ENCODE data around the gene HOXB5. TPM values are rescaled to one million over a fixed set of nuclear protein-coding genes. Genes with fewer than 3 reads are reported as not detected.

The HOXB5 gene
- total RNA-seq, 6 experiments from 2014 or later = not detected

GRCh38 chr17:48634493-48635208 is 41.1 kb upstream of the HOXB5 start:
- DNase-seq = no peak
- no peak overlapping the region for H3K27ac Mint-ChIP-seq

DNA sequence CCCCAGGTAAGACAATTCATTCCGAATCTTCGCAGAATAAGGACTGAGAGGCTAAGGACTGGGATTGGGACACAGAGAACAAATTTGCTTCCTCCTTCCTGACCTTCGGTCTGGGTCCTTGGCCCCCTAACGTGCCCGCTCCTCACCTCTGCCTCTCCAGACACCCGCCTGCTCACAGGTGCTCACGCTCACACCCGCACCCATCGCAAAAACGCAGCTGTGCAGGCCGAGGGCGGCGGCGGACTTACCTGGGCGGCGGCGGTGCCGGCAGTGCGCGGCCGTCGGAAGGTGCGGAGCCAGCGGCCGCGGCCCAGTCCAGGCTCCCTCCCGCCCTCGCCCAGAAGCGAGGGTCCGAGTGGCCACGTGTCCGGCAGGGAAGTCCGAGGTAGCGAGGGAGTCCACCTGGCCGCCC is 39.7 kb upstream of the HOXB5 start:
- peaks cover 8% of the 10 kb centered on the region for H3K4me1 Mint-ChIP-seq (ENCODE audit: low read depth)
- no peaks in the 10 kb centered on the region for H3K36me3 Mint-ChIP-seq (ENCODE audit: low read depth)
- no peaks in the 10 kb centered on the region for H3K9me3 Mint-ChIP-seq
- DNase-seq = no peak
- peaks cover 83% of the 10 kb centered on the region for H3K27me3 Mint-ChIP-seq (ENCODE audit: insufficient read depth)
- H3K27ac Mint-ChIP-seq = no peak overlapping the region
- no peak overlapping the region for H3K4me3 Mint-ChIP-seq
- TF ChIP-seq, protein P1, sequence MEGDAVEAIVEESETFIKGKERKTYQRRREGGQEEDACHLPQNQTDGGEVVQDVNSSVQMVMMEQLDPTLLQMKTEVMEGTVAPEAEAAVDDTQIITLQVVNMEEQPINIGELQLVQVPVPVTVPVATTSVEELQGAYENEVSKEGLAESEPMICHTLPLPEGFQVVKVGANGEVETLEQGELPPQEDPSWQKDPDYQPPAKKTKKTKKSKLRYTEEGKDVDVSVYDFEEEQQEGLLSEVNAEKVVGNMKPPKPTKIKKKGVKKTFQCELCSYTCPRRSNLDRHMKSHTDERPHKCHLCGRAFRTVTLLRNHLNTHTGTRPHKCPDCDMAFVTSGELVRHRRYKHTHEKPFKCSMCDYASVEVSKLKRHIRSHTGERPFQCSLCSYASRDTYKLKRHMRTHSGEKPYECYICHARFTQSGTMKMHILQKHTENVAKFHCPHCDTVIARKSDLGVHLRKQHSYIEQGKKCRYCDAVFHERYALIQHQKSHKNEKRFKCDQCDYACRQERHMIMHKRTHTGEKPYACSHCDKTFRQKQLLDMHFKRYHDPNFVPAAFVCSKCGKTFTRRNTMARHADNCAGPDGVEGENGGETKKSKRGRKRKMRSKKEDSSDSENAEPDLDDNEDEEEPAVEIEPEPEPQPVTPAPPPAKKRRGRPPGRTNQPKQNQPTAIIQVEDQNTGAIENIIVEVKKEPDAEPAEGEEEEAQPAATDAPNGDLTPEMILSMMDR (IDR thresholded peaks at IDR 0.05) = no peak

More at GRCh38 chr17:48634493-48635208, 41.1 kb upstream of the HOXB5 start:
- H3K9me3 Mint-ChIP-seq = no peaks in the 10 kb centered on the region
- H3K4me1 Mint-ChIP-seq (ENCODE audit: low read depth) = peaks cover 10% of the 10 kb centered on the region
- no peaks in the 10 kb centered on the region for H3K36me3 Mint-ChIP-seq (ENCODE audit: low read depth)
- peaks cover 85% of the 10 kb centered on the region for H3K27me3 Mint-ChIP-seq (ENCODE audit: insufficient read depth)
- H3K4me3 Mint-ChIP-seq = no peak overlapping the region
- TF ChIP-seq, protein P1 (IDR thresholded peaks at IDR 0.05) = no peak

DNA sequence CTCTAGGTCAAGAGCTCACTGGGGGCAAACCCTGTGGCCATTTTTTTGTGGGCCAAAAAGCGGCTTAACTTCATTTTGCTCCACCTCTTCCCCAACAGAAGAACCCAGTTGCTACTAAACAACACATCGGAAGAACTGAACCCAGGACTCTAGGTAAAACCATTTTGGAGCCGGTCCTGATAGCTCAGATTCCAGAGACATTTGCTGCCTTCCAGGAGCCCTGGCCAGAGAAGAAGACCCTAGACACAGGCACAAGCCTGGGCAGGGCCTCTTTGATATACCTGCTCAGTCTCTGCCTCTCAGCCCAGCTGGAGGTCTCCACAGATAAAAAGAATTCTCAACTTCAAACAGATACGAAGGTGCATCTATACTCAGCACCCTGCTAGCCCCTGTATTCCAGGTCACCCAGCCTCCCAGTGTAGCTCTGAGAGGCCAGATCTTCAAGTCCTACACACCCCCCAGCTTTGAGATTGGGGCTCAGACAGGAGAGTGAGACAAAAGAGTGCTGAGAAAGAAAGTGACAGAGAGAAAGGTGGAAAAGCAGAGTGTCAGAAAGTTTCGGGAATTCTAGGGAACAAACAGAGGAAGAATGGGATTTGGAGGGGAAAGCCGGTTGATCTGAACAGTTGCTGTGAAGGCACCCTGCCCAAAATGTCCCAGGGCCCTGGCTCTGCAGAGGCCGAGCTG is 39.1 kb upstream of the HOXB5 start:
- peaks cover 84% of the 10 kb centered on the region for H3K27me3 Mint-ChIP-seq (ENCODE audit: insufficient read depth)
- no peak overlapping the region for H3K27ac Mint-ChIP-seq
- no peak for DNase-seq
- TF ChIP-seq, protein P1 (IDR thresholded peaks at IDR 0.05) = no peak
- H3K4me3 Mint-ChIP-seq = no peak overlapping the region
- H3K4me1 Mint-ChIP-seq (ENCODE audit: low read depth) = peaks cover 2% of the 10 kb centered on the region; the same call in 1 of the 2 replicates
- H3K36me3 Mint-ChIP-seq (ENCODE audit: low read depth) = no peaks in the 10 kb centered on the region
- no peaks in the 10 kb centered on the region for H3K9me3 Mint-ChIP-seq

DNA sequence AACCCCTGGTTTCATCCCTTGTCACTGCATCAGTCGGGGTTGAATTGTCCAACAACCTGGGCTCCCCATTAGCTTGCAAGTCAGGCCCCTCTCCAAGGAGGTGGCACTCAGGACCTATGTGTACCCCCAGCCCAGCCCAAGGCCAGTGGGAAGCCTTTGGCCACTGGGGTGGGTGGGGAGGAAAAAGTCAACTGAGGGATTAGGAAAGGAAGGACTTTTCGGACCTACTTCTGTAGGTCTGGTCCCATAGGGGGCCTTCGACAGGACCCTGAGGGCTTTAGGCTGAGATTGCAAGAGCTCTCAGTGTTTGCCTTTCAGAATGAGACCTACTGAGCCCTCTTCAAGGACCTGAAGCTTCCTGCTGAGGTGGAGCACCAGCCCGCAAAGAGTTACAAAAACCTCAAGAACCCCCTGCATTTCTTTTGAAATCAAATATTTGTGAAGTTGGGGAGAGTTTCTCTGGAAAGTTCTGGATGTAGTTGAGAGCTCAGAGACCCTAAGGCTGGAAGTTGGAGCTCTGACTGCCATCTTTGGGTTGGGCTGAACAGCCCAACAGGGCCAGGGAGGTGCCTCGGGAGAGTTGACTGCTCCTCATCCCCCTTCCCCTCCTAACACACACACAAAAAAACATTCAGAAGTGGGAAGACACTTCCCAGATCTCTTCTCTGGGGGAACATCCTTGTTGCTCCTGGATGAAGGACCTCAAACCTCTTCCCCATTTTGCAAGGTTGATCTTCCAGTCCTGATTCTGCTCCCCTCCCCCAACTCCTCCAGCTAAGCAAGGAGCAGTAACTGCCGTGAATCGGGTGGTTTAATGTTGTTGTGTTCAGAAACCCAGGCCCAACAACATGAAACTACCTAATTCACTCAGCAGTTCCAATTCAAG is 38.4 kb upstream of the HOXB5 start:
- Mint-ChIP-seq H3K36me3 (ENCODE audit: low read depth) (no peaks in the 10 kb centered on the region), H3K27me3 (ENCODE audit: insufficient read depth) (peaks cover 84% of the 10 kb centered on the region), H3K4me3 (no peak overlapping the region), H3K4me1 (ENCODE audit: low read depth) (no peaks in the 10 kb centered on the region), H3K9me3 (no peaks in the 10 kb centered on the region), H3K27ac (no peak overlapping the region)
- no peak for DNase-seq
- TF ChIP-seq, protein P1 (IDR thresholded peaks at IDR 0.05) = no peak

GRCh38 chr17:48630925-48631692 is 37.5 kb upstream of the HOXB5 start:
- DNase-seq = no peak
- Mint-ChIP-seq H3K4me3 (no peak overlapping the region), H3K9me3 (no peaks in the 10 kb centered on the region), H3K27ac (no peak overlapping the region), H3K27me3 (ENCODE audit: insufficient read depth) (peaks cover 80% of the 10 kb centered on the region), H3K4me1 (ENCODE audit: low read depth) (no peaks in the 10 kb centered on the region), H3K36me3 (ENCODE audit: low read depth) (no peaks in the 10 kb centered on the region)
- TF ChIP-seq, protein P1 (IDR thresholded peaks at IDR 0.05) = no peak
